Progenitor cell of endocrine pancreas (in vitro differentiated cells): ENCODE data around the gene MARCHF3. TPM values are rescaled to one million over a fixed set of nuclear protein-coding genes. Genes with fewer than 3 reads are reported as not detected.

Experiments
- DNase-seq: peaks from one replicate; pipeline ENCODE4 v3.0.0; 2021; ENCODE audit warnings: low spot score; ENCODE audit not compliant: unreplicated experiment
- H3K27ac Mint-ChIP-seq: 2 replicates; pipeline ENCODE4 v1.8.0; 2021; ENCODE audit warnings: mild to moderate bottlenecking, moderate library complexity, mixed read lengths
- H3K27me3 Mint-ChIP-seq: 2 replicates; pipeline ENCODE4 v1.8.0; 2021; ENCODE audit warnings: mixed read lengths
- H3K36me3 Mint-ChIP-seq: 2 replicates; pipeline ENCODE4 v1.8.0; 2022; ENCODE audit warnings: mixed read lengths; ENCODE audit not compliant: insufficient read depth
- H3K4me1 Mint-ChIP-seq: 2 replicates; pipeline ENCODE4 v1.8.0; 2021; ENCODE audit warnings: low read depth, mixed read lengths
- H3K4me3 Mint-ChIP-seq: 2 replicates; pipeline ENCODE4 v1.8.0; 2021; ENCODE audit warnings: low read depth, mild to moderate bottlenecking, moderate library complexity, mixed read lengths
- H3K9me3 Mint-ChIP-seq: 2 replicates; pipeline ENCODE4 v1.8.0; 2021; ENCODE audit warnings: low read depth, mixed read lengths
- total RNA-seq: library from RNA; stranded (reverse); gene quantifications from 2 replicates; pipeline ENCODE4 v1.2.1, GENCODE V29; 2021
- TF ChIP-seq, protein P1 (sequence below): fragments of 200-600 bp; sonication (generic); IDR thresholded peaks from one replicate; pipeline ENCODE4 v1.5.0; 2021; ENCODE audit warnings: antibody characterized with exemption, mild to moderate bottlenecking; ENCODE audit not compliant: unreplicated experiment

MARCHF3 gene
- total RNA-seq, 1 donor from 2014 or later = 11.6 TPM

- no peak for DNase-seq
- Mint-ChIP-seq H3K27me3 (no peaks in the 10 kb centered on the region), H3K4me1 (peaks cover 4% of the 10 kb centered on the region), H3K27ac (no peak overlapping the region), H3K4me3 (no peak overlapping the region), H3K9me3 (peaks cover 3% of the 10 kb centered on the region), H3K36me3 (no peaks in the 10 kb centered on the region)
- TF ChIP-seq, protein P1, sequence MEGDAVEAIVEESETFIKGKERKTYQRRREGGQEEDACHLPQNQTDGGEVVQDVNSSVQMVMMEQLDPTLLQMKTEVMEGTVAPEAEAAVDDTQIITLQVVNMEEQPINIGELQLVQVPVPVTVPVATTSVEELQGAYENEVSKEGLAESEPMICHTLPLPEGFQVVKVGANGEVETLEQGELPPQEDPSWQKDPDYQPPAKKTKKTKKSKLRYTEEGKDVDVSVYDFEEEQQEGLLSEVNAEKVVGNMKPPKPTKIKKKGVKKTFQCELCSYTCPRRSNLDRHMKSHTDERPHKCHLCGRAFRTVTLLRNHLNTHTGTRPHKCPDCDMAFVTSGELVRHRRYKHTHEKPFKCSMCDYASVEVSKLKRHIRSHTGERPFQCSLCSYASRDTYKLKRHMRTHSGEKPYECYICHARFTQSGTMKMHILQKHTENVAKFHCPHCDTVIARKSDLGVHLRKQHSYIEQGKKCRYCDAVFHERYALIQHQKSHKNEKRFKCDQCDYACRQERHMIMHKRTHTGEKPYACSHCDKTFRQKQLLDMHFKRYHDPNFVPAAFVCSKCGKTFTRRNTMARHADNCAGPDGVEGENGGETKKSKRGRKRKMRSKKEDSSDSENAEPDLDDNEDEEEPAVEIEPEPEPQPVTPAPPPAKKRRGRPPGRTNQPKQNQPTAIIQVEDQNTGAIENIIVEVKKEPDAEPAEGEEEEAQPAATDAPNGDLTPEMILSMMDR = no peak
Measured at GRCh38 chr5:126963822-126964375, 66.5 kb downstream of the MARCHF3 start.

DNA sequence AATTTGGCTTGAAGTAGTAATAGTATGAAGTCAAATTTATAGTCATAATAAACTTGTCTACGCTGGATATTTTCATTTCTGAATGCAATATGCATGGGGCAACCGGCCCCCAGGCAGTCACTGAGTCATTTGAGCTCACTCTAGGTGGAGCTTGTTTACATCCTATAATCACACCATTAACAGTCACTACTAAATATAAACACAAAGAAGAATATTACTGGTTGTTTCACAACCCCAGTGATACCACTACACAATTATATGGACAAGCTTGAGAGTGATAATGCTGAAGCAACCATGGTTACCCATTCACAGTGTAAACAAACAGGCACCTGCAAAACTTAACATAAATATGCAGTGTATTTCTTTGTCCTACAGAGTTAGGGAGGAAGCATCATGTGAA lies 68.7 kb downstream of the MARCHF3 start:
- TF ChIP-seq, protein P1 = no peak
- no peak for DNase-seq

DNA sequence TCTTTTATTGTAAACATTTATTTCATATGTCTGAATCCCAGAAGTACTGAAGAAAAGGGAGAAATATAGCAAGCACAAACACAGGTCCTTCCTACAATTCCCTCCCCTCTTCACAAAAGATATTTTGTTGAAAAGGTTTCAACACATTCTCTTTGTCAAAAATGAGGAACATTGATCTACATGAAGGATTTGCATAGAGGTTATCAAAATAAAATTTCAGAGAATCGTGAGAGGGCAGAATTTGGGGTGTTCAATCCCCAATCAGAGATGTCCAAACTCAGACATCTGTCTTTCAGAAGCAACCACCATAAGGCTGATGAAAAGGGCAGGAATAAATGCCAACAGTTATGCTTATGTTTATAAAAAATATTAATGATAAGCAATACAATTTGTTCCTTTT lies 69.2 kb downstream of the MARCHF3 start:
- H3K27me3 Mint-ChIP-seq = no peaks in the 10 kb centered on the region
- no peaks in the 10 kb centered on the region for H3K9me3 Mint-ChIP-seq
- TF ChIP-seq, protein P1 = no peak
- DNase-seq = no peak
- no peak overlapping the region for H3K27ac Mint-ChIP-seq
- H3K4me1 Mint-ChIP-seq = peaks cover 9% of the 10 kb centered on the region
- H3K36me3 Mint-ChIP-seq = peaks cover 1% of the 10 kb centered on the region
- no peak overlapping the region for H3K4me3 Mint-ChIP-seq

More for the DNA sequence above, 68.7 kb downstream of the MARCHF3 start:
- Mint-ChIP-seq H3K4me1 (peaks cover 9% of the 10 kb centered on the region), H3K27ac (no peak overlapping the region), H3K4me3 (no peak overlapping the region), H3K27me3 (no peaks in the 10 kb centered on the region), H3K36me3 (no peaks in the 10 kb centered on the region), H3K9me3 (no peaks in the 10 kb centered on the region)

DNA sequence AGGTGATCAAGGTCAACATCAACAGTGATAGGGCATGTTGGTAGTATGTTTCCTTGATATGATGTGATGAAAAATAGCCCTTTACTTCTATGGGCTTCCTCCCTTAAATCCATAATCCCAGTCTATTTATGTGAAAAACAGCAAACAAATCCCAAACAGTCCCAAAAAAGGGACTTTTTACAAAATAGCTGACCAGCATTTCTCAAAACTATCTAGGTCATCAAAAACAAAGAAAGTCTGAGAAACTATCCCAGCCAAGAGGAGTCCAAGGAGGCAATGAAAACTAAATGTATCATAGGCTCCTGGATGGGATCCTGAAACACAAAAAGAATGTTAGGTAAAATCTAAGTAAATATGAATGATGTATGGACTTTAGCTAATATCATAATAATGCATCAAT lies 71.2 kb downstream of the MARCHF3 start:
- Mint-ChIP-seq H3K4me3 (no peak overlapping the region), H3K9me3 (peaks cover 3% of the 10 kb centered on the region), H3K36me3 (peaks cover 2% of the 10 kb centered on the region), H3K4me1 (peaks cover 7% of the 10 kb centered on the region), H3K27ac (no peak overlapping the region), H3K27me3 (no peaks in the 10 kb centered on the region)
- TF ChIP-seq, protein P1 = no peak
- DNase-seq = no peak

DNA sequence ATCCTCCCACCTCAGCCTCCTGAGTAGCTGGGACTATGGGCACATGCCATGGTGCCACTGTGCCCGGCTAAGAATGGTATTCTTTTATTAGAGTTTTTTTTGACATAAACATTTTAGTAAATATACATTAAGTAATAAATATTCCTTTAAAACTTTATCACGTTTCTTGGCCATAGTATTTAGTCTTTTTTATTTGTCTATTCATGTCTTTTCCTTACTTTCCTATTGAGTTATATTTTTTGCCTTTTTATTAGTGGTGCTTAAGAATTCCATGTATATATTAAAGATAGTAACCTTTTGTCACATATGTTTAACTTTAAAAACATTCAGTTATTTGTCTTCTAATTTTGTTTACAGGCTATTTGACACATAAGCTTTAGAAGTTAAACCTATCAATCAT lies 73.4 kb downstream of the MARCHF3 start:
- peaks cover 7% of the 10 kb centered on the region for H3K4me1 Mint-ChIP-seq
- peaks cover 2% of the 10 kb centered on the region for H3K36me3 Mint-ChIP-seq
- TF ChIP-seq, protein P1 = no peak
- H3K27me3 Mint-ChIP-seq = no peaks in the 10 kb centered on the region
- no peak overlapping the region for H3K4me3 Mint-ChIP-seq
- no peak for DNase-seq
- H3K9me3 Mint-ChIP-seq = peaks cover 3% of the 10 kb centered on the region
- H3K27ac Mint-ChIP-seq = no peak overlapping the region
